HG03196 (cell line): ENCODE data around the gene UGGT2.
"Not testable (repeated sequence)": the region's sequence is repeated elsewhere in the genome, so short reads cannot be mapped to it uniquely, and the experiment has no call there.

Experiments used
- ATAC-seq: cut with Tn5 transposase; IDR thresholded peaks from one replicate; pipeline ENCODE4 v1.9.1; 2021; ENCODE audit not compliant: unreplicated experiment

Gene UGGT2

GRCh38 chr13:95801825-95802224 is 251.4 kb downstream of the UGGT2 start:
- ATAC-seq: no peak

GRCh38 chr13:95800436-95800835 is 252.8 kb downstream of the UGGT2 start:
- ATAC-seq: no peak

DNA sequence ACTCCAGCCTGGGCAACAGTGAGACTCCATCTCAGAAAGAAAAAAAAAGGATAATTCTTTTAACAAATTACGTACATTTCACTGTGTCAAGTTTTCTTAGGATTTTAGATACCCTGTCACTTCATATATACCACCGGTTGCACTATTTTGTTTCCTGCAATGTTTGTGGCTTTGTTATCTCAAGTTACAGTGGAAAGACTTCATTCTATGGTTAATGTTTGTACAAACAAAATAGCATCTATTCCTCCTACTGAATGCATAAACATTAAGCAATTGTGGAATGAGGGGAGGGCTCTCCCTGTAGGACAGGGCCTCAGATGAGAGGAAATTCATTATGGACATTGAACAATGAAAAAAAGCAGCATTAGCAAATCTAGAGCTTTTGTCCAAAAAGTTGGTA is 256.2 kb downstream of the UGGT2 start:
- no peak for ATAC-seq

DNA sequence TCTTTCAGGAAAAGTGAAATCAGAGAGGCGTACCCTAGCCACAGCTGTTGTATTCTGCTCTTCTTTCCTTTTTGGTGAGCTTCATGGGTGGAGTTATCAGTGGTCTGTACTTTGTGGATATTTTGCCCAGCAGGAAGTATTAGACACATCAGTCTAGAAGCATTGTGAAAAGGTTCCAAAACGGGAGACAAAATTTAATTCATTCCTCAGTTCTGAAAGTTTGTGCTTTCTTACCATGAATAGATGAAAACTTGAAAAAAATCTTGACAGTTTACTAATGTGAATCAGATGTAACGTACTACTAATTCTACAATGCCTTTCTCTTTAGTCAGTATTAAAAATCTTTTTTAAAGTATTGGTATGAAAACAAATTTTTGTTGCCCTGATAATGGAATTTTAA is 259.4 kb downstream of the UGGT2 start:
- ATAC-seq: no peak

DNA sequence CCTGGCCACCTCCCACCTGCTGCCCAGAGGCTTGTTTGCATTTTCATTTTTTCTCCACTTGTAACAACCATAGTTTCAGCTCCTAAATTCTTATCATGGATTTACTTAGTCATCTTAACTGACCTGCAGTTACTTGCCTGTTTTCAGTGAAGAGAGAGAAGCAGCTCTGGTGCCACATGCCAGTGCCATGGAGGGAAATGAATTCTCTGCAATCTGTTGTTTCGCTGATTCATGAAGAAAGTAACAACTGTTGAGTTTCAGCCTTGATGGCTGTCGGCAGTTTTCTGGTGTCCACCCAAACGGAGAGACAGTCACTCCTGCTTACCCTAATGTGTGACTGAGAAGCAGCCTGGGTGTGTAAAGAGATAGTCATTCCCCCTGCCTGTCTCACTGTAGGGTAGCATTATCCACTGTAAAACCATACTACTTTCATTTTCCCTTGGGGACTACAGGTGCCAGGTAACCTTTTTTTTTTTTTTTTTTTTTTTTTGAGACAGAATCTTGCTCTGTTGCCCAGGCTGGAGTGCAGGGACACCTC is 260.1 kb downstream of the UGGT2 start:
- no peak for ATAC-seq

- no peak for ATAC-seq
These were observed 262.0 kb downstream of the UGGT2 start for GRCh38 chr13:95791084-95791722.

- not testable (repeated sequence) for ATAC-seq
These were observed 263.9 kb downstream of the UGGT2 start for GRCh38 chr13:95789315-95789714.

- no peak for ATAC-seq
These were observed 265.1 kb downstream of the UGGT2 start for GRCh38 chr13:95788100-95788463.

DNA sequence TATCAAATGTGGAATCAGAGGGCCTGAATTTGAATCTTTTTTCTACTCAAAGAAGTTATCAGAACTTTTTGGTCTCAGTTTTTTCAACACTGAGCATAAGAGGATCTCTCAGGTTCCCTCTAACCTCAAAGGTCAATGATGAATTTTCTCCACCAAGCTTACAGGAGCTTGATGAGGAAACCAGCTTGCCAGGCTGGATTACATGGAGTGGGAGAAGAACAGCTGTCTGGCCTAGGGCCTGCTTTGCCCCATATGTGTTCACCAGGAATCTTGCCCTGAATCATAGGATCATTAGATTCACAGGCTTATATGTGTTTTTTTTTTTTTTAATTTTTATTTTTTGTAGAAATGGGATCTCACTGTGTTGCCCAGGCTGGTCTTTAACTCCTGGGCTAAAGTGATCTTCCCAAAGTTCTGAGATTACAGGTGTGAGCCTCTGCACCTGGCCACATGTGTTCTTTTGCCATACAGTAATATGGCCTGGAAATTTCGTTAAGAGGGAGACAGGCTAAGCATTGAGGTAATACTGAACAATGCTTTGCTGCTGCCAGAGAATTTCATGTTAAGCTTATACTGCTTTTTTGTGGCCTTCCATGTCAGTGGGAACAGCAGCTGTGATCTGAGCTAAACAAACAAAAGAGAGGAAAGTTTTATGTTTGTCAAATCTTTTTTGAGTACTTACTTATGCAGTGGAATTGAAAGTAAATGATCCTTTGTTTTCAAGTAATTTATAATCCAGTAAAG is 265.7 kb downstream of the UGGT2 start:
- no peak for ATAC-seq

DNA sequence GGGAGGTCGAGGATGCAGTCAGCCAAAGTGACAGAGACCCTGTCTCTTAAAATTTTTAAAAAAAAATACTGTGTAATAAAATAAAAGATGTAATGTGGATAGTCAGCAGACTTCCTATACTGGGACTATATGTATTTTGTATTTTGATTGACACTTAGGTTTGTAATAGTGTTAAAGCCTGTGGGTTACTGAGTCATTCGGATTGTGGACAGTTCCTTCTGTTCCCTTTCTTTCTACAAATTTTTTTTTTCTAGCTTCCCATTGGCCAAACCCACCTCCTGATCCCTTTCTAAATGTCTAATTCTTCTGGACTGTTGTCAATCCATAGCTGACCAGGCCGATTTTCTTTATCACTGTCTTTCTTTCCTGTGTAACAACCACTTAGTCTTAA is 268.3 kb downstream of the UGGT2 start:
- ATAC-seq: no peak

- ATAC-seq: no peak
These were observed 268.9 kb downstream of the UGGT2 start for GRCh38 chr13:95784161-95784899.

- no peak for ATAC-seq
These were observed 269.5 kb downstream of the UGGT2 start for GRCh38 chr13:95783747-95784146.

GRCh38 chr13:95781940-95782339 is 271.3 kb downstream of the UGGT2 start:
- ATAC-seq: not testable (repeated sequence)

- no peak for ATAC-seq
These were observed 272.2 kb downstream of the UGGT2 start for GRCh38 chr13:95781016-95781415.

GRCh38 chr13:95779522-95779921 is 273.7 kb downstream of the UGGT2 start:
- ATAC-seq: no peak

- ATAC-seq: no peak
These were observed 281.3 kb downstream of the UGGT2 start for GRCh38 chr13:95771905-95772304.

DNA sequence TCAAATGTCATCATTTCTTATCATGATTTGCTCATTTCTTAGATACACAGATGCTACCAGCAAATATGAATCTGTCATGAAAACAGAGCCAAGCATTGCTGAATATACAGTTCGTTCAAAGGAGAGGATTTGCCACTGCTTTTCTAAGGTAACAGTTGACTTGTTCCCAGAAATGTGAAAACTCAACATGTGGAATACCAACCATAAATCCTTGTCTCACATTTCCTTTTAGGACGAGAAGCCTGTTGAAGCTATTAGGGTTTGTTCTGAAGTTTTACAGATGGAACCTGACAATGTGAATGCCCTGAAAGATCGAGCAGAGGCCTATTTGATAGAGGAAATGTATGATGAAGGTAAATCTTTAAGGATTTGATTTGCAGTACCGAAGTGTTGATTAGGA is 289.6 kb downstream of the UGGT2 start:
- ATAC-seq: no peak

GRCh38 chr13:95762626-95763025 is 290.6 kb downstream of the UGGT2 start:
- not testable (repeated sequence) for ATAC-seq

DNA sequence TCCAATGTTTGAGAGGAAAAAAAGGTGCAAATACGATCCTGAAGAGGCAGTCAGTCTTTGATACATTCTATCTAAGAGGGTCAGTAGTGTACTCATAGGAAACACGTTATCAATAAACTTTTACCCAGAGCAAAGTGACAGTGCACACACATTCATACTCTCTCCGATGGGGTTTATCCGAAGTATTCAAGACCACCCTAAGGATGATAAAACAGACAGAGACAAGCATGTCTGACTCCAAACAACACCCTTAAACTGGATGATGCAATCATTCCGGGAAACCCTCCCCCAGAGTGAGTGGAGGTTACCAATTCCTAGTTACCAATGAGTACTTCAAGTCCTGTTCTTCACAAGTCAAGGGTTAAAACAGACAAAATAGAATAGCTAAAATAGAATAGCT is 297.1 kb downstream of the UGGT2 start:
- ATAC-seq: no peak

GRCh38 chr13:95754069-95754468 is 299.1 kb downstream of the UGGT2 start:
- no peak for ATAC-seq

GRCh38 chr13:95752677-95753076 is 300.5 kb downstream of the UGGT2 start:
- no peak for ATAC-seq
